ENCODE measurements around the gene COLQ. TPM values are rescaled to one million over a fixed set of nuclear protein-coding genes. Genes with fewer than 3 reads are reported as not detected.

Gene COLQ
- total RNA-seq, 1 donor from 2014 or later, result 10.0 TPM

DNA sequence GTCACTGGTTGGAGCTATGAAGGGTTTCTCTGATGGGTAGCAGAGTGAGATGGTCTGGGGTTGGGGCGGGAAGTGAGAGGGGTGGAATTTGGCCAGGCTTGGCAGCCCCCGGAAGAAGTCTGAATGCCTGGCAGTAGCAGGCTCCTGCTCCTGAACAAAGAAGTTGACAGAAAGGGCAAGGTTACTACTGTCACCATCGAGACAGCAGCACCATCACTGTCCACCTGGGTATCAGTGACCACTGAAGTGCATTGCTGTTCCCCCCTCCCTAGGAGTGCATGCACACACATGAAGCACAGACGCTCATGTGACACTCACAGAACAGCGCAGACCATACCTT lies 42.9 kb downstream of the COLQ start:
- TF ChIP-seq, protein P1, sequence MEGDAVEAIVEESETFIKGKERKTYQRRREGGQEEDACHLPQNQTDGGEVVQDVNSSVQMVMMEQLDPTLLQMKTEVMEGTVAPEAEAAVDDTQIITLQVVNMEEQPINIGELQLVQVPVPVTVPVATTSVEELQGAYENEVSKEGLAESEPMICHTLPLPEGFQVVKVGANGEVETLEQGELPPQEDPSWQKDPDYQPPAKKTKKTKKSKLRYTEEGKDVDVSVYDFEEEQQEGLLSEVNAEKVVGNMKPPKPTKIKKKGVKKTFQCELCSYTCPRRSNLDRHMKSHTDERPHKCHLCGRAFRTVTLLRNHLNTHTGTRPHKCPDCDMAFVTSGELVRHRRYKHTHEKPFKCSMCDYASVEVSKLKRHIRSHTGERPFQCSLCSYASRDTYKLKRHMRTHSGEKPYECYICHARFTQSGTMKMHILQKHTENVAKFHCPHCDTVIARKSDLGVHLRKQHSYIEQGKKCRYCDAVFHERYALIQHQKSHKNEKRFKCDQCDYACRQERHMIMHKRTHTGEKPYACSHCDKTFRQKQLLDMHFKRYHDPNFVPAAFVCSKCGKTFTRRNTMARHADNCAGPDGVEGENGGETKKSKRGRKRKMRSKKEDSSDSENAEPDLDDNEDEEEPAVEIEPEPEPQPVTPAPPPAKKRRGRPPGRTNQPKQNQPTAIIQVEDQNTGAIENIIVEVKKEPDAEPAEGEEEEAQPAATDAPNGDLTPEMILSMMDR (IDR thresholded peaks at IDR 0.05; ENCODE audit: unreplicated experiment), result no peak
- H3K27me3 Mint-ChIP-seq (ENCODE audit: low read depth), result peaks cover 8% of the 10 kb centered on the region
- H3K4me3 Mint-ChIP-seq, result no peak overlapping the region
- H3K4me1 Mint-ChIP-seq, result no peaks in the 10 kb centered on the region
- H3K27ac Mint-ChIP-seq, result no peak overlapping the region
- DNase-seq (ENCODE audit: low spot score in 2 of 2, unreplicated experiment in 2 of 2), result no peak
- H3K36me3 Mint-ChIP-seq, result no peaks in the 10 kb centered on the region
- H3K9me3 Mint-ChIP-seq, result peaks cover 13% of the 10 kb centered on the region

DNA sequence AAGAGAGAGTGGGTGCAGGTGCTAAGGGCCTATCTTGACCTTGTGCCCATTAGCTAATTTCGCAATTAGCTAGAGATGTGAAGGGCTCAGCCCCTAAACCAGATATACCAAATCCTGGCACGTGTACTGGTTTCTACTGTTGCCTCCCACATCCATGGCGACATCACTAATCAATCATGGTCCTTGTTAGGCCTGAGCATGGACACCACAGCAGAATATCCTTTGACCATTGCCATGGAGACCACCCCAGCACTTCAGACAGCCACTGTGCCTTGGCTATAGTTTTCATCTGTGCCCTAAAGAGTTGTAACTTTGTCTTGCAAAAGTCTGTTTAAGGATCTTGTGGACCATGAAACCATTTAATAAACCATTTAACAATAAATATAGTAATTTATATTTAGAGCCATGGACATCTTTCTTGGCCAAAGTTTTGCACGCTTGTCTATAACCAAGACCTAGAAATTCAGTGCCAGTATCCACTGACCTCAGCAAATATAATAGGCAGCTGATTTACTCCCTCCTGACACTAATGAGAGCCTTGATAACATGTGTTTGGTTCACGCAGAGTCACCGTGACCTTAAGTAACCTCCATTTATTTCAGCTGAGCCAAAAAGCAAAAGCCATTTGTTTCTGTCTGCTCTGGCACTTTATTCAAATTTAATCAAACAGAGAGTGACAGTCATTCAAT lies 43.4 kb downstream of the COLQ start:
- H3K4me1 Mint-ChIP-seq, result no peaks in the 10 kb centered on the region
- H3K4me3 Mint-ChIP-seq, result no peak overlapping the region
- H3K36me3 Mint-ChIP-seq, result no peaks in the 10 kb centered on the region
- DNase-seq (ENCODE audit: low spot score in 2 of 2, unreplicated experiment in 2 of 2), result no peak
- peaks cover 3% of the 10 kb centered on the region for H3K27me3 Mint-ChIP-seq (ENCODE audit: low read depth)
- peaks cover 13% of the 10 kb centered on the region for H3K9me3 Mint-ChIP-seq
- H3K27ac Mint-ChIP-seq, result no peak overlapping the region
- TF ChIP-seq, protein P1 (IDR thresholded peaks at IDR 0.05; ENCODE audit: unreplicated experiment), result no peak

- TF ChIP-seq, protein P1 (IDR thresholded peaks at IDR 0.05; ENCODE audit: unreplicated experiment), result no peak
- H3K4me1 Mint-ChIP-seq, result no peaks in the 10 kb centered on the region
- H3K27ac Mint-ChIP-seq, result no peak overlapping the region
- H3K9me3 Mint-ChIP-seq, result peaks cover 4% of the 10 kb centered on the region
- DNase-seq (ENCODE audit: low spot score in 2 of 2, unreplicated experiment in 2 of 2), result no peak
- no peaks in the 10 kb centered on the region for H3K27me3 Mint-ChIP-seq (ENCODE audit: low read depth)
- no peak overlapping the region for H3K4me3 Mint-ChIP-seq
- no peaks in the 10 kb centered on the region for H3K36me3 Mint-ChIP-seq
Measured at GRCh38 chr3:15476378-15476777, 45.1 kb downstream of the COLQ start.

DNA sequence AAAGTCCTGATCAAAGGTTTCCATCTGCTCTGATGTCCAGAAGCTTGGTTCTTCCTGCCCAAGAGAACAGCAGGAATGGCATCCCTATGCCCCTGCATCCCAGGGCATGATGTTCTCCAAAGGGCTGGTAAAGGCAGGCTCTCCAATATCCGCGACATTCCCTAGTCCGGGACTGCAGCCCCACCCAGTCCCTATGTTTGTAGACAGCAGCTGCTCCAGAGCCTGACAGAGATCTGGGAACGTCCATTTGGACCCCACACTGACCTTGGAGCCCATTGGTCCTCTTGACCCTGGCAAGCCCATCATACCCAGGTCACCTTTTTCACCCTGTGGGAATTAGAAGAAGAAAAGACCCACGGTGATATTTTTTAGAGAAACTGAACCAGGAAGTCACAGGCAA lies 46.3 kb downstream of the COLQ start:
- Mint-ChIP-seq H3K27me3 (ENCODE audit: low read depth) (no peaks in the 10 kb centered on the region), H3K27ac (no peak overlapping the region), H3K4me1 (no peaks in the 10 kb centered on the region), H3K36me3 (no peaks in the 10 kb centered on the region), H3K9me3 (no peaks in the 10 kb centered on the region), H3K4me3 (no peak overlapping the region)
- TF ChIP-seq, protein P1 (IDR thresholded peaks at IDR 0.05; ENCODE audit: unreplicated experiment), result no peak
- DNase-seq (ENCODE audit: low spot score in 2 of 2, unreplicated experiment in 2 of 2), result no peak

- H3K9me3 Mint-ChIP-seq, result no peaks in the 10 kb centered on the region
Measured at GRCh38 chr3:15471861-15472260, 49.6 kb downstream of the COLQ start.

More at GRCh38 chr3:15471861-15472260, 49.6 kb downstream of the COLQ start:
- Mint-ChIP-seq H3K4me3 (no peak overlapping the region), H3K4me1 (no peaks in the 10 kb centered on the region), H3K27ac (no peak overlapping the region), H3K27me3 (ENCODE audit: low read depth) (no peaks in the 10 kb centered on the region), H3K36me3 (peaks cover 4% of the 10 kb centered on the region)
- DNase-seq (ENCODE audit: low spot score in 2 of 2, unreplicated experiment in 2 of 2), result no peak
- TF ChIP-seq, protein P1 (IDR thresholded peaks at IDR 0.05; ENCODE audit: unreplicated experiment), result no peak

Measured in mesothelial cell of epicardium (in vitro differentiated cells).